GM19025 (cell line): Measurements from ENCODE around the gene DMD.
"Not testable (repeated sequence)": the region's sequence is repeated elsewhere in the genome, so short reads cannot be mapped to it uniquely, and the experiment has no call there.

Experiments
- ATAC-seq: cut with Tn5 transposase; IDR thresholded peaks from one replicate; pipeline ENCODE4 v1.9.1; 2021; ENCODE audit warnings: mild to moderate bottlenecking, low read depth, moderate library complexity; ENCODE audit not compliant: unreplicated experiment

The DMD gene

DNA sequence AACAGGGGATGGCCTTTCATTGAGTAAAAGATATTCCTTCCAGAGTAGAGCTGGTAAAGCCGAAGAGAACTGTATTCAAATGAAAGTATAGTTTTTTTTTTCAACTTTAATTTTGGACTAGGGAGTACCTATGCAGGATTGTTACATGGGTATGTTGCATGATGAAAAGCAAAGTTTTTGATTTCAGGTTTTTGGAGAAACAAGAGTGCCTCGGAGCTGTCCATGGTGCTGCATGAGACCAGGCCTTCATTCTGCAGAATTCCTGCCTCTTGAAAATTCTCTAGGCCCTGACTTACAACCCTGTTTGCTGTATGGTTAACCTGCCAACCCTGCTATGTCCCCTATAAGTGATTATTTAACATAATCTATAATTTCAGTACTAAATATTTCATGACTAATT, 1073.8 kb downstream of the DMD start:
- no peak for ATAC-seq

- ATAC-seq, result no peak
Measured at GRCh38 chrX:32126997-32127396, 1084.4 kb downstream of the DMD start.

GRCh38 chrX:32118832-32119231, 1092.5 kb downstream of the DMD start:
- ATAC-seq, result no peak

DNA sequence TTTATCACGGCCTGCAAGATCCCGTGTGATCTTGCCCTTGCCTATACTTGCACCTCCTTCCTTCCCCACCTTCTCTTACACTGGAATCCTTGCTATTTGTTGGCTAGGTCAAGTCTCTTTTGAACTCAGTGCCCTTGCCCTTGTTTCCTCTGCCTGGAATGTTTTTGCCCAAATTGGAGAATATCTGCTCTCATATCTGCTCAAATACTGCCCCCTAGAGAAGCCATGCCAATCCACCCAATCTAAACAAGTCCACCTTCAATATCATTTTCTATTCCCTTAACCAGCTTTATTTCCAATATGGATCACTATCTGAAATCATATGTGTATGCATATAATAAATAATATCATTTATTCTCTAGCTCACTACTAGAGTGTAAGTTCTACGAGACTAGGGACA, 1095.3 kb downstream of the DMD start:
- ATAC-seq, result no peak

GRCh38 chrX:32087663-32088062, 1123.7 kb downstream of the DMD start:
- no peak for ATAC-seq

DNA sequence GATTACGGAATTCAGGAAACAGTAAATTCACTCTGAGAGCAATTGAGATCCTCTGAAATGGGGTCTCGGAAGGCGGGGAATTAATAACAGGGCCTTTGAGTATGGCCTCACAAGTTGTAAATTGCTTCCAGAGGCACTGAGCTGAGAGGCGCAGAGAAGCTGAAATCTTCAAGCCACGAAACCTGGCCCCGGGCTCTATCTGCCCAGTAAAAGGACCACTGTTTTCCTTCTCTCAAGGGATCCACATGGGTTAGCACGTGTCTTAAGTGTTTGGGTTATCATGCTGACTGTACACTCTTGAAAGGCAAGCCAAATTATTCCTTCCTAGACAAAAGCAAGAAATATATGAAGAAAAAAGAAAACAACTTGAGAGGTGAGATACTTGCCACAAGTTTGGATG, 1126.6 kb downstream of the DMD start:
- no peak for ATAC-seq

GRCh38 chrX:32048285-32048684, 1163.1 kb downstream of the DMD start:
- ATAC-seq, result no peak

GRCh38 chrX:32045149-32045548, 1166.2 kb downstream of the DMD start:
- no peak for ATAC-seq

DNA sequence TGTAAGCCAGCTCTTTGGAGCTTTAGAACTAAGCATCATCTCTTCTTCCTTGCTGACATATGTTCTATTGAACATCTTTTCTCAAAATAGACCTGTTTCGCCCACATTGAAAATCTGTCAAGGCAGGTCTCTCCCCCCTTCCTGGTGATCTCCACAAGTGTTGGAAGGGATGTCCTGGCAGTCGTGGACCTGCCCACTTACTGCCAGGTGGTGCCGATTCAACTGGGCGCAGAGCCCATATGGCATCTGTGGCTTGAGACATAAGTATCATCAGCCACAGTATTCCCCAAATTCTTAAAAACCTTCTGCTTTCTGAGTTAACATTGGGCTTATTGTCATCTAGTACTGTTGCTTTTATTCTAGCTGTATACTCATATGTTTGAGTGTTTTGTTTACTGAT, 1170.2 kb downstream of the DMD start:
- no peak for ATAC-seq

GRCh38 chrX:32026772-32027171, 1184.6 kb downstream of the DMD start:
- ATAC-seq, result no peak

- ATAC-seq, result no peak
Measured at GRCh38 chrX:32024072-32024471, 1187.3 kb downstream of the DMD start.

DNA sequence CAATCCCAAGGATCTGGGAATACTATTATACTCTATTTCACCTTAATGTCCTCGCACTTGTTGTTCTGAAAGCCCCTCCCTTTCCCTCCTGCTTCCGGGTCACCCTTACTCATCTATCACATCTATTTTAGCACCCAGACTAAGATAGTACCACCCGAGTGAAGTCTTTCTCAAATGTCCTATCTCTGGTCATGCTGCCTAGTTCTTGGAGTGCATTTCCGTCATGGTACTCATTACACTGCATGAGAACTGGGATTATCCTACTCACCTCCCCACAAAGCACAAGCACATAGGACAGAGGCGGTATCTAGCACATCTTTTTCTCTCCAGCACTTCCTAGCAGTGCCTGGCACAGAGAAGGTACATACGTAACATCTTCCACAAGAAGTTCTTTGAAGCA, 1195.2 kb downstream of the DMD start:
- no peak for ATAC-seq

DNA sequence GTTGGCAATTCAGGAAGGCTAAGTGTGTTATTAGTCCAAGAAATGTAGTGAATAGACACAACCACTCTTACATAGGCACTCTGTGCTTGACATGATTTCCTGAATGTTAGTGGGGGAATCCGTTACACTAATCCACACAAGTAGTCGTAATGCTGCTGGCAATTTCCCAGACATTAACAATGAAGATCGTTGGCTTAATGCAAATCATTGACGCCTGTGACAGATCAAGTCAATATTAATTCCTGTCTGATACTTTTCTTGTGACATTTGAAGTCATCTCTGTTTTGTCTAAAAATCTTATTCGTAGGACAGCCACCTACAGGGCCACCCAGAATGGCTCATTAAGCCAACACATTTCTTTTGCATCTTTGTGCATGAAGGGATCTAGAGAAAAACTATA, 1200.4 kb downstream of the DMD start:
- ATAC-seq, result no peak

DNA sequence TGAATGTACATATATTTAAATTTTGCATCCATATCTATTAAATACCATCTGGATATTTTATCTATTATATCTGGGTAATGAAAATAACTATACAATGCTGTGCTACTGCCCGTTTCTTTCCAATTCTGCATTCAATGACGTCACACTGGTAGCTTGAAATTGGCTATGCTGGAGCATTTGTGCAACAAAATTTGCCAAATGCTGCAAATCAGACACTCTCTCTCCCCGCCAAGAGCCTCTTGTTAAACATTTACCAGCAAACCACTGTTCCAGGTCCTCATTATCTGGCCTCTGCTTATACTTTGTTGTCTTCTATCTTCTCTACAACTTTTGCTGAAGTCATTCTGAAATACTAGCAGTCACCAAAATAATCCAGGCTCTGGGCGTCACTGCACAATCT, 1201.1 kb downstream of the DMD start:
- ATAC-seq, result no peak

- no peak for ATAC-seq
Measured at GRCh38 chrX:31993637-31994036, 1217.7 kb downstream of the DMD start.

DNA sequence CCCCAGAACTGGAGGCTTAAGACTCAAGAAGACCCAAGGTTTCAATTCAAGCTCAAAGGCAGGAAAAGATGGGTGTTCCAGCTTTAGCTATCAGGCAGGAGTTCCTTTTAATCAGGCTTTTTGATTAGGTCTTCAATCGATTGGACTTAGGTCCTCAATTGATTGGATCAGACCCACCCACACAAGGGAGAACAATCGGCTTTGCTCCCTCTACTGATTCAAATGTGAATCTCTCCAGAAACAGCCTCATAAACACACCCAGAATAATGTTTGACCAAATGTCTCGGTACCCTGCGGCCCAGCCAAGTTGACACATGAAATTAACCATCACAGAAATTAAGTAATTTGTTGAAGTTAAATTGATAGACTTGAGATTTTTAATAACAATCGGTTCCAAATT, 1222.4 kb downstream of the DMD start:
- no peak for ATAC-seq

DNA sequence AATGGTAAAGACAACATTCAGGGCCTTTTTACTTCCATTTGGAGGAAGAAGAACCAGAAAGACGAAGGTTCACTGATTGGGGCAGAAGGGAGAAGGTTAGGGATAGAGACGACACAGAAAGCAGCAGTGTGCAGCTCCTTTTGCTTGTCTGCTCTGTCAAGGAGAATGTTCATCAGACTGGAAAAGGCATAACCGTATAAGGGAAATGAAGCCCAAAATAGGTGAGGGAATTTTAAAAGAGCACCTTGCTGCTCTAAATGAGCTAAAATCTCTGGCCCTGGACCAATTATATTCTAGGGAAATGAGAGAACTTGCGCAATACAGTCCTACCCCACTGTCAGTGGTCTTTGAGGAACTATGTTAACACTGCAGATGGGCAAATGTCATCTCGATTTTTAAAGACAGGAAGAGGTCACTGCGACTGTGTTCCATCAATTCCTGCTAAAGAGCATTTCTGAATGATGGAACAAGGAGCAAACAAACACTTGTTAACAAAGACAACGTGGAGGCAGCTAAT, 1229.7 kb downstream of the DMD start:
- no peak for ATAC-seq

GRCh38 chrX:31969714-31970113, 1241.6 kb downstream of the DMD start:
- no peak for ATAC-seq

GRCh38 chrX:31962256-31962655, 1249.1 kb downstream of the DMD start:
- no peak for ATAC-seq

DNA sequence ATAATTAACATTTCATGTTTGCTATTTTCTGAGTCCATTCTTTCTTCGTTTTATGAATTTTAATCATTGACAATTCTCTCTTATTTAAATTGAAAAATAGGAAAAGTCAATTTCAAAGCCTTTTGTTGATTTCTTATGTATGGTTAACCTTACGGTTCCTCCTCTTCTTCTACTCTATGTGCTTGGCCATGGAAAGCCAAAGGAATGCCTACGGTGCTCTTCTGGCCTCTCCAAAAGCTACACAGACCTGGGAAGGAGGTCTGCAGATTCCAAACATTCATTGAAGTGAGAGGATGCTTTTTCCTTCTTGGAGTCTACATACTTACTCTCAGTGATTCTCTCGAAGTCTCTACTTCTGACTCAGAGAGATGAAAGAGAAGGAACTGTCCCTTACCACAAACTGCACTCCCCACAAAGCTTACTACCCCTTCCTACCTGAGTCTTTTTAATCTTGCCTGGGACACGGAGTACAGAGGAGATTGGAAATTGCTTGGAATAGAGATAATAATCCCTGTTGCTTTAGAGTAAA, 1276.4 kb downstream of the DMD start:
- no peak for ATAC-seq

DNA sequence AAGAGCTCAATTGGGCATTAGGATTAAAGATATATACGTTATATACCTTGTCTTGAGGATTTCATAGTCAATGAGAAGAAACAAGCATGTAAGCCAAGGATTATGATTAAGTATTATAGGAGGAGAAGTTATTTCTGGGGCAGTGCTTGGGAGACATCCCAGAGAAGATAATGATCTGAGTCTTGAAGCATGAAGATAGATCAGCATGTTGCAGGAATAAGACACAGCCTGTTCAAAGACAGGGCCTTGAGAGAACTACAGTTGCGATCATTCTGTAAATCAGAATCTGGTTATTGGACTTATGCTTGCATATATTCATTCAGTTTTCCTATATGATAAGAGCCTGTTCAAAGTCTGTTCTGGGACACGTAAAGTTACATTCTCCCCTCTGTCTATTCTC, 1277.3 kb downstream of the DMD start:
- no peak for ATAC-seq

GRCh38 chrX:31932769-31933168, 1278.6 kb downstream of the DMD start:
- ATAC-seq, result no peak

- not testable (repeated sequence) for ATAC-seq
Measured at GRCh38 chrX:31932320-31932719, 1279.0 kb downstream of the DMD start.
